Embryonic facial prominence (tissue), 1 donor: ENCODE data around the gene ZBTB7C.
A peak's percentile ranks its signal among the peaks of the same experiment; 100 is the strongest.

Source experiments
- DNase-seq: peaks from one replicate; pipeline ENCODE4 v3.0.0-alpha.2; 2016; ENCODE audit errors: extremely low spot score

ZBTB7C gene

GRCh38 chr18:48418539-48419276, 9.5 kb upstream of the ZBTB7C start:
- no peak for DNase-seq

GRCh38 chr18:48417985-48418384, 8.8 kb upstream of the ZBTB7C start:
- no peak for DNase-seq

- DNase-seq, result no peak
Measured at GRCh38 chr18:48413342-48413741, 4.2 kb upstream of the ZBTB7C start.

DNA sequence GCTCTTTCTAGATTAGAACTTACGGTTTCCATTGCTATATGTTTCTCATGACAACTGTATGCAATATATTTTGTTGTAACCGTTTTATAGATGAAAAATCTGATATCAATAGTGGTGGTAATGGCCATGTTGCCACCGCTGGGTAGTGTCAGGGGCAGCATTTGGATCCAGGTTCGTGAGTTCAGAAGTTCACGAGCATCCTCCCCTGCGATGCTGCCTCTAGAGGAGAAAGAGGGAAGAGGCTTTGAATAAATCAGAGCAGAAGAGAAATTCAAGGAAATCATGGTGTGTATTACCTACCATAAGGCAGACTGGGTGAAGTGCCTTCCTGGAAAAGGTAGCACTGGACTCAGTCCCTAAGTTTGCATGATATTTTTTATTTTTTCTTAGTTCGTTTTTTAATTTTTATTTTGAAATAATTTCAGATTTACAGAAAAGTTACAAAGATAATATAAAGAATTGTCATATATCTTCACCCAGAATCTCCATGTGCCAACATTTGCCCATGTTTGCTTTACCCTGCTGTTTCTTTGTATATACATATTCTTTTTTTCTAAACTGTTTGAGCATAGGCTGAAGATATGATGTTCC, 3.3 kb upstream of the ZBTB7C start:
- DNase-seq, result no peak

DNA sequence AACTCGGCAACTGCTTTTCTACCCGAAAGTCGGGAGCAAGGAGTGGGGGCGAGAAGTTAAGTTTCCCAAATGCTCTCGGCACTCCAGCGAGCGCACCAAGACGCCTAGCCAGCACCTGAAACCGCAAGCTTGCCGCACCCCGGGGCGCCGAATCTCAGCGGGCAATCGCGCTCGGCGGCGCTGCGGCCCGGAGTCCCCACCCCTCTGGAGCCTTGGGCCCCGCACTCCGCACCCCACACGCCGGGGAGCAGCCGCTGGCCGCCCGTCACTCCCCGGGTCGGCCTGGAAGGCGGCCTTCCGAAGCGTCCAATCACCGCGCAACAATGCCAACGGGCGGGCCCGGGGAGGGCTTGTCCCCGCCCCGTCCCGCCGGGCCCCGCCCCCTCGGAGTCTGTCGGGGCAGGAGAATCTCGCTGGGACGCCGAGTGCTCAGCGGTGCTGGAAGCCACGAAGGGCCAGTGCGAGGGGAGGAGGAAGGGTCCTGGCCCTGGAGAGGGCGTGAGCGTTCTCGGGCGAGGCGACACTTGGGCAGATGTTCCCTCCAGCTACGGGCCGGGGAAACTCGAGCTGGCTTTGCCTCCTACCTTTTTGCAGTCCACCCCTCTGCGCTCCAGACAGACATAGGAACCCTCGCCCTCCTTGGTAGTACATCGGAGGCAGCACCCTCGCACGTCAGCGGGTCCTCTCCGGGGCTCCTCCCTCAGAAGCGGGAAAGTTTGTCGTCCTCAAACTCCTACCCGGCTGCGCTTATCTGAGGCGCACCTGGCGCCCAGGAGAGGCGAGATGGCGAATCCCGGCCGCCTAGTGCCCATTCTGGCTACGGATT, 1.1 kb upstream of the ZBTB7C start:
- peak; percentile 39 for DNase-seq

DNA sequence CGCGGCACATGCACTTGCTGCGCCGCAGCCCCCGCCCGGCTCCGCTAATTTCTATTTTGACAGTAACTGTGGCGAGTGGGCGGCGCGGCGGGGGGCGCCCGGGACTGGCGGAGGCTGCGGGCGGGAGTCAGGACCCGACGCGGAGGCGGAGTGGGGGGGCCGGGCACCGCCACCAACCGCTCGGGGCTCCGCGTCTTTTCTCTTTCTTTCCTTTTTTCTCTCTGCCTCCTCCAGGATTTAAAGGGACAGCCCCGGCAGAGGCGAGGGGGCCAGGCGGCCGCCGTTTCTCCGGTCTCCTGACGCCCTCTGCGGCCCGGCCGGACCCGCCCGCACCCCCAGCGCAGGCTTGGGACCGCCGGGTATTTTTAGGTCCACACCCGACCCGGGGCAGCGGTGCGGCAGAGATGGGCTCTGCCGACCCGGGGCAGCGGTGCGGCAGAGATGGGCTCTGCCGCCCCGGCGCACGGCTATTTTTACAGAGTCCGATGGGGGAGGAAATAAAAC, 460 bp upstream of the ZBTB7C start:
- no peak for DNase-seq

DNA sequence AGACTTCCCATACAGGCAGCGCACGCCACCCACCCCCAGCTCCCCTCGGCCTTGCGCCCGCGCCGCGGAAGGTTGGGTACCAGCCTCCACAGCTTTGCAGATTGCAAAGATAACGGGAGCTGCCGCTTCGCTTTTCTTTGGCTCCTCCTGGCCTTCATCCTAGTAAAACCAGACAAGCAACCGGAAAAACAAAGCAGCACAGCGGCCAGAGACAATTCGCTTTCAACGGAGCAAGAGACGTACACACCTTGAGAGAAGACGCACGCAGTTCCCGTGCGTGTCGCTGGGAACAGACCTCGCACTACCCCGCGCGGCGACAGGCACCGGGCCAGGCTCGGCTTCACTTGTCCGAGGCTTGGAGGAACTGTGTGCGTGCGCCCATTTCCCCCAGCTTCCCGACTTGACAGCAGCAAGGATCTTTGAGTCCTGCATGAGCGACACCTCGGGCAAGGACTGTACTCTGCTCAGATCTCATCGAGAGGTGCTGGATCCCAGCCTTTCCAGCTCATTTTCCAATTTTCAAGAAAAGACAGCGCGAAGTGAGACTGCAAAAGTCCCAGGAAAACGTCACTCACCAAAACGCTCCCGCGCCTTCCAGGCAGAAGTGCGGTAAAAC, 964 bp downstream of the ZBTB7C start:
- no peak for DNase-seq

GRCh38 chr18:48407358-48407757, 1.8 kb downstream of the ZBTB7C start:
- no peak for DNase-seq

DNA sequence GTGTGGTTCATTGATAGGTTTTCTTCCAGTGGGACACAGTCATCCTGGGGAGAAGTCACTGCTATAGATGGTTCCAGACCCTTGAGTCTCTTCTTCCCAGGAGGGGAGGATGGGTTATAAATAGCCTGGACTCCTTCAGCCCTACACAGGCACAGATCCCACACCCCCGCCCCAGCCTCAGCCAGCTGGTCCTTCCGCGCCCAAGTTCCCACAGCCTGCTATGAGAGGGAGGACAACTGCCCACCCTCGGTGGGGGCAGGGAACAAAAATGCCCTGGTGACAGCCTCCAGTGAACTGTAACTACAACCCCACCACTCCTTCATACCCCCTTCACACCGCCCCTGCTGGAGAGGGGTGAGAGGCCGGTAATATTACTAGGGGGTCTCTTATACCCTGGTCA, 3.2 kb downstream of the ZBTB7C start:
- no peak for DNase-seq

- no peak for DNase-seq
Measured at GRCh38 chr18:48404716-48405507, 4.3 kb downstream of the ZBTB7C start.

GRCh38 chr18:48402953-48403352, 6.2 kb downstream of the ZBTB7C start:
- no peak for DNase-seq

GRCh38 chr18:48399303-48400075, 9.7 kb downstream of the ZBTB7C start:
- no peak for DNase-seq

- no peak for DNase-seq
Measured at GRCh38 chr18:48398074-48398473, 11.1 kb downstream of the ZBTB7C start.

DNA sequence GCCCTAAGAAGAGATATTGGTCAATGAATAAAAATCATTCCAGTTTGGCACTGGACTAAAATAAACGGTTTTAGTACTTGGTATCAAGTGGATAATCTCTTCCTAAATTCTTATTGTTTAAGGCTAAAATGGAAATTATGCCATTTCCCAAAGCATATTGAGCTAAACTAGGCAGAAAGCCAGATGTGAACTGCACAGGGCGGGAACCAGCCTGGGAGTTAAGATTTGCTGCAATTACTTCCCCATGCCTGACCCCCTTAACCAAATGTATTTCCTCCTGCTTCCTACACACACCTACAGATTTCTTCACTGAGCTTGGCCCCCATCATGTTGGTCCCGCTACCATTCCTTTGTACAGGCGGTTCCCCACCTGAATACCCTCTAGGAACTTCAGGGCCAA, 12.2 kb downstream of the ZBTB7C start:
- DNase-seq, result no peak

GRCh38 chr18:48396561-48396960, 12.6 kb downstream of the ZBTB7C start:
- DNase-seq, result no peak

- DNase-seq, result no peak
Measured at GRCh38 chr18:48395646-48396045, 13.5 kb downstream of the ZBTB7C start.

- no peak for DNase-seq
Measured at GRCh38 chr18:48394176-48394575, 15.0 kb downstream of the ZBTB7C start.

- no peak for DNase-seq
Measured at GRCh38 chr18:48393776-48394175, 15.4 kb downstream of the ZBTB7C start.

- DNase-seq, result no peak
Measured at GRCh38 chr18:48393170-48393569, 16.0 kb downstream of the ZBTB7C start.

DNA sequence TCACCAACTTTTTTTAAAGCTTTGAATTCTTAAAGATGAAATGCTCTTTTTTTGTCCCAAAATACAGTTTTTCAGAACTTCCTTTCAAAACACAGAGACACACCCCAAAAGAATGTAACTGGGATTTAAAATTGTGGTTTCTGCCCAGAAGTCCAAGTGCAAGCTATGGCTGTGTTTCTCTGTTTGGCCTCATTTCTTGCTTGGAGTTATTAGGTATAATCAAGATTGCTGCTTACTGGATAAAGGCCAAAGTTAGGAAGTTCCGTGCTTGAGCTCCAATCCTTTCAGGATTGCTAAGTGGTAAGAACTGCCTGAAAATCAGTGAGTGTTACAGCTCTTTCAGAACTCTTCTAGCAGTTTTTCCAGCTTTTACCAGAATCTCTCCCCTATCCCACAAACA, 16.9 kb downstream of the ZBTB7C start:
- DNase-seq, result no peak

DNA sequence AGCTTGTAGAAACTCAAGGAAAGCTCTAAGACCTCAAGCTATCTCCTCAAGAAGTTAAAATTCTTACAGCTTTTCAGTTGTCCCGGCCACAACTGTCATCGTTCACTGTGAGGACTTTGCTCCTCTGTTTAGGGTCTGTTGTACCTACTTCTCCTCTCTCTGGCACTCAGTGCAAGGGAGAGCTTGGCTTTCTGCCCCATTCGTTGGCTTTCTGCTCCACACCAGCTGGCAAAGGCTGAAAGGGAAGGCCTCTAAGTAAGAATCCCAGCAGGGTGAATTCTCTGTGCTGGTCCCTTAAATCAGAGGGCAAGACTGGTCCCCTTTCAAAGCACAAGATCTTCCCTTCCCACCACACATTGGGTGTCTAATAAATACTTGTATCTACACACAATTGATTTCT, 17.3 kb downstream of the ZBTB7C start:
- no peak for DNase-seq
